Esophagus squamous epithelium (tissue), 5 donors: ENCODE measurements around the gene CCDC85C. TPM values are rescaled to one million over a fixed set of nuclear protein-coding genes. Genes with fewer than 3 reads are reported as not detected.

Source experiments
- DNase-seq: peaks from one replicate; lab custom pipeline; 2025; lab: John Stamatoyannopoulos, UW
- H3K27ac ChIP-seq, 4 donors: fragments of 200-600 bp; sonication (generic); one replicate each; pipeline ENCODE4 v1.5.1; 2016 to 2019; ENCODE audit warnings: mild to moderate bottlenecking in 1 of 4
- H3K27me3 ChIP-seq, 4 donors: fragments of 200-600 bp; sonication (generic); 1 replicate in 3 of 4; 2 replicates in 1 of 4; pipeline versions ENCODE4 v1.5.1 to v1.6.0; 2017 to 2021; ENCODE audit warnings: antibody characterized with exemption in 1 of 4
- H3K36me3 ChIP-seq, 3 donors: fragments of 200-600 bp; sonication (generic); one replicate each; pipeline ENCODE4 v1.5.1; 2016 to 2019
- H3K4me1 ChIP-seq, 3 donors: fragments of 200-600 bp; sonication (generic); one replicate each; pipeline ENCODE4 v1.5.1; 2017 to 2019
- H3K4me3 ChIP-seq, 4 donors: fragments of 200-600 bp; sonication (generic); 1 replicate in 3 of 4; 2 replicates in 1 of 4; pipeline ENCODE4 v1.5.1; 2016 to 2019; ENCODE audit warnings: mild to moderate bottlenecking in 2 of 4, moderate library complexity in 1 of 4
- H3K9me3 ChIP-seq, 3 donors: fragments of 200-600 bp; sonication (generic); one replicate each; pipeline ENCODE4 v1.5.1; 2016 to 2019
- CTCF ChIP-seq, 6 experiments: fragments of 450-650 bp in 4 of 6; fragments of 200-600 bp in 2 of 6; sonication (generic) in 2 of 6; IDR thresholded peaks; one replicate each; pipeline ENCODE4 v1.5.1; 2016 to 2019; ENCODE audit warnings: antibody characterized with exemption in 6 of 6, mild to moderate bottlenecking in 4 of 6, moderate library complexity in 4 of 6
- POLR2A ChIP-seq, 4 donors: fragments of 450-650 bp; IDR thresholded peaks; one replicate each; pipeline ENCODE4 v1.6.1; 2017; ENCODE audit warnings: antibody characterized with exemption in 4 of 4, mild to moderate bottlenecking in 4 of 4, moderate library complexity in 3 of 4
- WGBS, 2 donors: methylation state at CpG; one replicate each; pipeline ENCODE4 v1.1.5; 2018; 5-methylcytosine and 5-hydroxymethylcytosine counted together
- intact Hi-C: fragments of 100-400 bp; cut with DNase I; formaldehyde crosslinking; loops from one replicate; pipeline ENCODE4 v1.15.0; 2022
- total RNA-seq, 4 donors: library from RNA; depleted of rRNA; stranded (reverse); fragments of >200 nt; gene quantifications; one replicate each; pipeline ENCODE4 v1.1.0, GENCODE V29; 2016
- donor health status: DM: yes; HTN: yes; CAD: no.

The CCDC85C gene
- total RNA-seq, 4 donors from 2014 or later = 23.4 to 52.0 (median 27.1) TPM

GRCh38 chr14:99518441-99519346, 85.3 kb downstream of the CCDC85C start:
- Histone ChIP-seq H3K9me3 (no peaks in the 10 kb centered on the region), H3K27ac (no peak overlapping the region), H3K4me3 (no peak overlapping the region), H3K27me3 (no peaks in the 10 kb centered on the region), H3K4me1 (peaks cover 8 to 30% (median 10%) of the 10 kb centered on the region in 3 donors), H3K36me3 (peaks cover 0 to 55% (median 4%) of the 10 kb centered on the region in 3 donors)
- TF ChIP-seq POLR2A (IDR thresholded peaks at IDR 0.05) (no peak), CTCF (IDR thresholded peaks at IDR 0.05) (peak; percentile 93 to 99 (median 96))
- intact Hi-C loops = loop anchor here (2.0 kb wide), 1 partner anchor 110 kb away; no protein-coding TSS in a partner anchor
- DNase-seq = no peak
- WGBS, 2 donors = 54 to 79% methylated on average over 5 to 11 of the region's 21 CpGs

- Histone ChIP-seq H3K27ac (no peak overlapping the region), H3K4me1 (peaks cover 2 to 21% (median 4%) of the 10 kb centered on the region in 3 donors), H3K27me3 (no peaks in the 10 kb centered on the region), H3K9me3 (no peaks in the 10 kb centered on the region), H3K36me3 (peaks cover 0 to 64% (median 4%) of the 10 kb centered on the region in 3 donors), H3K4me3 (no peak overlapping the region)
- TF ChIP-seq CTCF (IDR thresholded peaks at IDR 0.05) (no peak), POLR2A (IDR thresholded peaks at IDR 0.05) (no peak)
- no peak for DNase-seq
- 75% methylated on average over 4 of the region's 16 CpGs; no CpG with 5 or more reads in 1 of the 2 donors for WGBS, 2 donors
- intact Hi-C loops = loop anchor here (2.0 kb wide), 1 partner anchor 111 kb away; no protein-coding TSS in a partner anchor
These were observed 86.2 kb downstream of the CCDC85C start for GRCh38 chr14:99517643-99518381.

- H3K36me3 ChIP-seq = peaks cover 0 to 69% (median 4%) of the 10 kb centered on the region in 3 donors
- intact Hi-C loops = no loop called here
- no peak for DNase-seq
These were observed 87.0 kb downstream of the CCDC85C start for GRCh38 chr14:99516871-99517642.

More at GRCh38 chr14:99516871-99517642, 87.0 kb downstream of the CCDC85C start:
- Histone ChIP-seq H3K9me3 (no peaks in the 10 kb centered on the region), H3K27me3 (no peaks in the 10 kb centered on the region), H3K4me1 (peaks cover 0 to 13% (median 4%) of the 10 kb centered on the region in 3 donors), H3K27ac (no peak overlapping the region), H3K4me3 (no peak overlapping the region)
- no peak for TF ChIP-seq CTCF (IDR thresholded peaks at IDR 0.05)
- 60 to 91% methylated on average over 2 to 4 of the region's 14 CpGs for WGBS, 2 donors
